Lung (tissue), 12 donors: ENCODE data around the gene KLHL8. TPM values are rescaled to one million over a fixed set of nuclear protein-coding genes. Genes with fewer than 3 reads are reported as not detected.

ENCODE experiments used
- ATAC-seq: fragments of 200-7000 bp; cut with Tn5 transposase; one replicate; pipeline ENCODE4 v1.9.1; 2020; ENCODE audit warnings: moderate number of reproducible peaks; ENCODE audit not compliant: insufficient read depth, low FRiP score
- DNase-seq, 3 donors: peaks; one replicate each; pipeline ENCODE4 v3.0.0-alpha.2; 2013 to 2017
- H3K27ac ChIP-seq, 2 donors: one replicate each; pipeline ENCODE4 v1.5.1; 2013; ENCODE audit warnings: mild to moderate bottlenecking in 2 of 2, moderate library complexity in 2 of 2, control low read depth in 1 of 2, inconsistent platforms in 1 of 2, low read depth in 1 of 2, low read length in 1 of 2
- H3K27me3 ChIP-seq, 3 donors: one replicate each; pipeline ENCODE4 v1.5.1; 2013; ENCODE audit warnings: low read length in 2 of 3; ENCODE audit not compliant: control insufficient read depth in 3 of 3, insufficient read depth in 3 of 3
- H3K36me3 ChIP-seq, 4 donors: one replicate each; pipeline ENCODE4 v1.5.1; 2013; ENCODE audit warnings: low read length in 4 of 4, mild to moderate bottlenecking in 1 of 4, moderate library complexity in 1 of 4; ENCODE audit not compliant: control insufficient read depth in 4 of 4, insufficient read depth in 4 of 4
- H3K4me1 ChIP-seq, 5 donors: one replicate each; pipeline ENCODE4 v1.5.1; 2013; ENCODE audit warnings: low read length in 5 of 5, mild to moderate bottlenecking in 2 of 5, moderate library complexity in 1 of 5; ENCODE audit not compliant: control insufficient read depth in 5 of 5, insufficient read depth in 5 of 5
- H3K4me3 ChIP-seq: one replicate; pipeline ENCODE4 v1.5.1; 2013; ENCODE audit warnings: mild to moderate bottlenecking, control low read depth, moderate library complexity
- H3K9ac ChIP-seq, 2 donors: one replicate each; pipeline ENCODE4 v1.5.1; 2013; ENCODE audit warnings: low read length in 2 of 2, control low read depth in 1 of 2; ENCODE audit not compliant: insufficient read depth in 1 of 2
- H3K9me3 ChIP-seq, 4 donors: one replicate each; pipeline ENCODE4 v1.5.1; 2013; ENCODE audit warnings: low read length in 3 of 4, mild to moderate bottlenecking in 1 of 4, moderate library complexity in 1 of 4; ENCODE audit not compliant: control insufficient read depth in 4 of 4, insufficient read depth in 3 of 4
- CTCF ChIP-seq: IDR thresholded peaks from 2 replicates; pipeline ENCODE4 v1.5.1; 2012; ENCODE audit warnings: mild to moderate bottlenecking; ENCODE audit errors: control extremely low read depth, extremely low read depth
- WGBS, 2 donors: extraction: QIAGEN DNeasy Blood & Tissue Kit; methylation state at CpG; one replicate each; pipeline ENCODE4 v1.1.7; 2013; 5-methylcytosine and 5-hydroxymethylcytosine counted together
- polyA plus RNA-seq, 2 donors: library from polyadenylated mRNA; stranded (reverse); fragments of 200-250 nt; gene quantifications; one replicate each; pipeline ENCODE4 v1.2.1, GENCODE V29; 2013
- total RNA-seq, 2 donors: library from RNA; depleted of rRNA in 1 of 2; stranded (reverse); fragments of >200 nt in 1 of 2; gene quantifications; one replicate each; pipeline ENCODE4 v1.2.1, GENCODE V29; 2014 to 2021
- donor health status: control.
- donor health status: control.
- donor health status: Bipolar disorder and iron deficiency.
- donor health status: healthy.
- donor health status: DM: yes; HTN: yes; CAD: no.

Gene KLHL8
- total and polyA plus RNA-seq, 4 donors = 3.3 to 23.1 (median 9.9) TPM

- 95 to 100% methylated on average over 1 of the region's 1 CpG for WGBS, 2 donors
- Histone ChIP-seq H3K27ac (no peak overlapping the region), H3K4me1 (no peaks in the 10 kb centered on the region), H3K9ac (no peak overlapping the region), H3K27me3 (no peaks in the 10 kb centered on the region), H3K36me3 (peaks cover 7 to 13% (median 12%) of the 10 kb centered on the region in 4 donors), H3K9me3 (no peaks in the 10 kb centered on the region), H3K4me3 (no peak overlapping the region)
- TF ChIP-seq CTCF = no peak
- ATAC-seq (no peak), DNase-seq (no peak)
Measured at GRCh38 chr4:87165892-87166291, 54.5 kb downstream of the KLHL8 start.

- no peak for DNase-seq
- no peak for ATAC-seq
- Histone ChIP-seq H3K36me3 (no peaks in the 10 kb centered on the region), H3K9me3 (no peaks in the 10 kb centered on the region), H3K9ac (no peak overlapping the region), H3K27ac (no peak overlapping the region), H3K4me1 (no peaks in the 10 kb centered on the region), H3K4me3 (no peak overlapping the region), H3K27me3 (no peaks in the 10 kb centered on the region)
- 84% methylated on average over 4 of the region's 4 CpGs for WGBS, 2 donors
- no peak for TF ChIP-seq CTCF
Measured at GRCh38 chr4:87153078-87153870, 67.1 kb downstream of the KLHL8 start.

GRCh38 chr4:87152310-87153041 lies 67.9 kb downstream of the KLHL8 start:
- DNase-seq = no peak
- no peak for ATAC-seq
- 86 to 92% methylated on average over 14 of the region's 14 CpGs for WGBS, 2 donors
- TF ChIP-seq CTCF = no peak
- Histone ChIP-seq H3K9me3 (no peaks in the 10 kb centered on the region), H3K27me3 (no peaks in the 10 kb centered on the region), H3K27ac (no peak overlapping the region), H3K36me3 (no peaks in the 10 kb centered on the region), H3K4me1 (no peaks in the 10 kb centered on the region), H3K9ac (no peak overlapping the region), H3K4me3 (no peak overlapping the region)
